Bladder microvascular endothelial cell (primary cell): ENCODE measurements around the gene ACOXL. TPM values are rescaled to one million over a fixed set of nuclear protein-coding genes. Genes with fewer than 3 reads are reported as not detected.

ENCODE experiments used
- total RNA-seq: library from RNA; depleted of rRNA; stranded (reverse); fragments of >200 nt; gene quantifications from 2 replicates; pipeline ENCODE4 v1.2.3, GENCODE V29; 2014

The ACOXL gene
- total RNA-seq = 0.06 TPM in 1 of 2 replicates, not detected in the other

GRCh38 chr2:110732422-110733413 lies at the start of gene ACOXL:
TSS of gene ACOXL (plus strand) at chr2:110732573. CDS start at chr2:110768390, 35,817 bp downstream.

GRCh38 chr2:111120253-111121027 lies 388.1 kb downstream of the ACOXL start, which contains the start of gene BCL2L11:
TSS of gene BCL2L11 (plus strand) at chr2:111120914. CDS start at chr2:111123746, 2,832 bp downstream.

Other genes starting within 250 kb of the ACOXL start
- gene RGPD6, start 155.4 kb upstream of the ACOXL start, total RNA-seq = 25.9 and 55.1 TPM in 2 replicates
- gene BUB1, start 54.5 kb upstream of the ACOXL start, total RNA-seq = 18.8 and 27.7 TPM in 2 replicates